Measurements from ENCODE around the gene PHTF1. TPM values are rescaled to one million over a fixed set of nuclear protein-coding genes. Genes with fewer than 3 reads are reported as not detected.
A peak's percentile ranks its signal among the peaks of the same experiment; 100 is the strongest.

Gene PHTF1
- total RNA-seq, 4 donors from 2014 or later: 7.6 to 30.3 (median 17.0) TPM

GRCh38 chr1:113804421-113805255 is 45.4 kb upstream of the PHTF1 start:
- H3K4me3 ChIP-seq: no peak overlapping the region
- TF ChIP-seq POLR2A (IDR thresholded peaks at IDR 0.05): no peak
- TF ChIP-seq CTCF (IDR thresholded peaks at IDR 0.05): no peak
- H3K27me3 ChIP-seq: no peaks in the 10 kb centered on the region
- H3K27ac ChIP-seq: peak overlapping the region in 1 of 2 donors; percentile 52
- H3K36me3 ChIP-seq: no peaks in the 10 kb centered on the region
- intact Hi-C loops (cut with DNase I; ENCODE audit: low total_unique reads): no loop called here
- H3K4me1 ChIP-seq: peaks cover 0 to 7% of the 10 kb centered on the region in 2 donors
- no peak for DNase-seq
- H3K9me3 ChIP-seq: no peaks in the 10 kb centered on the region

- Histone ChIP-seq H3K4me1 (peaks cover 0 to 9% of the 10 kb centered on the region in 2 donors), H3K9me3 (no peaks in the 10 kb centered on the region), H3K36me3 (no peaks in the 10 kb centered on the region), H3K27ac (no peak overlapping the region), H3K27me3 (no peaks in the 10 kb centered on the region), H3K4me3 (no peak overlapping the region)
- intact Hi-C loops (cut with DNase I; ENCODE audit: low total_unique reads): no loop called here
- TF ChIP-seq POLR2A (IDR thresholded peaks at IDR 0.05) (no peak), CTCF (IDR thresholded peaks at IDR 0.05) (no peak)
- no peak for DNase-seq
These were observed 43.2 kb upstream of the PHTF1 start for GRCh38 chr1:113802367-113803007.

- TF ChIP-seq CTCF (IDR thresholded peaks at IDR 0.05) (no peak), POLR2A (IDR thresholded peaks at IDR 0.05) (no peak)
- Histone ChIP-seq H3K4me1 (peaks cover 0 to 9% of the 10 kb centered on the region in 2 donors), H3K36me3 (no peaks in the 10 kb centered on the region), H3K4me3 (no peak overlapping the region), H3K9me3 (no peaks in the 10 kb centered on the region), H3K27ac (no peak overlapping the region), H3K27me3 (no peaks in the 10 kb centered on the region)
- no peak for DNase-seq
- intact Hi-C loops (cut with DNase I; ENCODE audit: low total_unique reads): no loop called here
These were observed 41.2 kb upstream of the PHTF1 start for GRCh38 chr1:113800487-113800886.

GRCh38 chr1:113797472-113797871 is 38.2 kb upstream of the PHTF1 start:
- Histone ChIP-seq H3K4me3 (no peak overlapping the region), H3K9me3 (no peaks in the 10 kb centered on the region), H3K27ac (no peak overlapping the region), H3K36me3 (no peaks in the 10 kb centered on the region), H3K4me1 (peaks cover 0 to 9% of the 10 kb centered on the region in 2 donors), H3K27me3 (no peaks in the 10 kb centered on the region)
- no peak for DNase-seq
- TF ChIP-seq CTCF (IDR thresholded peaks at IDR 0.05): no peak
- no peak for TF ChIP-seq POLR2A (IDR thresholded peaks at IDR 0.05)
- intact Hi-C loops (cut with DNase I; ENCODE audit: low total_unique reads): no loop called here
